HepG2 (cell line): Measurements from ENCODE around the gene DPYD. TPM values are rescaled to one million over a fixed set of nuclear protein-coding genes. Genes with fewer than 3 reads are reported as not detected.

Experiments used
- ATAC-seq: fragments of 200-7000 bp; cut with Tn5 transposase; 3 replicates; pipeline ENCODE4 v1.9.1; 2020; ENCODE audit warnings: mild to moderate bottlenecking, moderate library complexity
- BruUV-seq: library from RNA; stranded (reverse); fragments of 400-500 nt; replicated peaks from 2 replicates; lab custom pipeline; 2021; lab: Mats Ljungman, UMichigan
- CTCF ChIA-PET: fragments of 300-600 bp; formaldehyde crosslinking; extraction: SDS; loops from one replicate; lab custom pipeline; 2021; ENCODE audit warnings: low total read pairs, inconsistent platforms, low intra/inter-chr PET ratio; lab: Yijun Ruan, JAX
- POLR2A ChIA-PET: fragments of 350-600 bp; sonication (Branson Sonifier 250); formaldehyde crosslinking; loops from one replicate; lab custom pipeline; 2020; ENCODE audit warnings: antibody characterized with exemption, inconsistent platforms; lab: Yijun Ruan, JAX
- DNase-seq: peaks from one replicate; pipeline ENCODE4 v3.0.0-alpha.2; 2015; ENCODE audit warnings: low spot score
- FAIRE-seq: peaks from 3 replicates; lab custom pipeline; 2011; peaks lifted over from hg19 to GRCh38; lab: Jason Lieb, UNC
- H2AFZ ChIP-seq: one replicate; pipeline ENCODE4 v1.6.1; 2011; ENCODE audit warnings: low read length, inconsistent platforms
- H3K27ac ChIP-seq: fragments of 300-600 bp; 3 replicates; pipeline ENCODE4 v1.8.0; 2011; ENCODE audit warnings: mixed run types, mild to moderate bottlenecking, mixed read lengths, low read length, inconsistent platforms; ENCODE audit not compliant: insufficient read depth; ENCODE audit errors: extremely low read length
- H3K27me3 ChIP-seq, 2 experiments: fragments of 200-600 bp in 1 of 2; 2 replicates in 1 of 2; 3 replicates in 1 of 2; pipeline versions ENCODE4 v1.6.0 to v1.8.0; 2011; ENCODE audit warnings: low read length in 2 of 2, mild to moderate bottlenecking in 2 of 2, moderate library complexity in 2 of 2, inconsistent platforms in 1 of 2; ENCODE audit not compliant: insufficient read depth in 2 of 2, control insufficient read depth in 1 of 2
- H3K36me3 ChIP-seq, 2 experiments: fragments of 200-600 bp in 1 of 2; replicated peaks in 1 of 2; 2 replicates in 1 of 2; 3 replicates in 1 of 2; pipeline versions ENCODE4 v1.5.1 to v1.8.0; 2011; ENCODE audit warnings: low read length in 2 of 2, inconsistent platforms in 1 of 2; ENCODE audit not compliant: insufficient read depth in 2 of 2, control insufficient read depth in 1 of 2
- H3K4me1 ChIP-seq: 2 replicates; pipeline ENCODE4 v1.5.1; 2012; ENCODE audit warnings: low read length, inconsistent platforms; ENCODE audit not compliant: insufficient read depth
- H3K4me2 ChIP-seq: 2 replicates; pipeline ENCODE4 v1.6.0; 2011; ENCODE audit warnings: low read depth, low read length, inconsistent platforms
- H3K4me3 ChIP-seq, 3 experiments: fragments of 200-600 bp in 1 of 3; sonication (generic), shearing (Covaris generic) in 1 of 3; replicated peaks in 1 of 3; 2 replicates each; pipeline ENCODE4 v1.5.1; 2011 to 2016; ENCODE audit warnings: low read length in 3 of 3, inconsistent platforms in 2 of 3, low read depth in 2 of 3, mild to moderate bottlenecking in 2 of 3, control low read depth in 1 of 3, mixed read lengths in 1 of 3; ENCODE audit not compliant: insufficient read depth in 1 of 3
- H3K79me2 ChIP-seq: one replicate; pipeline ENCODE4 v1.6.1; 2011; ENCODE audit warnings: low read length, inconsistent platforms; ENCODE audit not compliant: insufficient read depth
- H3K9ac ChIP-seq: 2 replicates; pipeline ENCODE4 v1.6.0; 2011; ENCODE audit warnings: mild to moderate bottlenecking, low read depth, low read length, inconsistent platforms; ENCODE audit not compliant: insufficient read depth
- H3K9me3 ChIP-seq: 2 replicates; pipeline ENCODE4 v1.5.1; 2012; ENCODE audit warnings: mild to moderate bottlenecking, low read length
- H4K20me1 ChIP-seq: 2 replicates; pipeline ENCODE4 v1.6.0; 2011; ENCODE audit warnings: inconsistent platforms, mild to moderate bottlenecking, low read length, moderate library complexity; ENCODE audit not compliant: insufficient read depth
- BHLHE40 ChIP-seq: IDR thresholded peaks from 2 replicates; pipeline ENCODE4 v1.6.1; 2011; ENCODE audit warnings: low read length, improper control_type of control experiment
- CENPX ChIP-seq: sonication (generic); formaldehyde crosslinking; IDR thresholded peaks from 2 replicates; pipeline ENCODE4 v1.9.0; 2021; ENCODE audit warnings: mild to moderate bottlenecking, missing genetic modification reagents, moderate library complexity
- HIVEP1 ChIP-seq: sonication (generic); formaldehyde crosslinking; IDR thresholded peaks from 2 replicates; pipeline ENCODE4 v1.4.0; 2020; ENCODE audit warnings: mild to moderate bottlenecking, missing genetic modification reagents
- MYC ChIP-seq: sonication (generic); formaldehyde crosslinking; IDR thresholded peaks from 2 replicates; pipeline ENCODE4 v1.9.0; 2021; ENCODE audit warnings: missing genetic modification reagents, borderline replicate concordance
- NR2F6 ChIP-seq, 2 experiments: IDR thresholded peaks; 2 replicates each; pipeline ENCODE4 v1.6.1; 2016; ENCODE audit warnings: antibody characterized with exemption in 1 of 2, mild to moderate bottlenecking in 1 of 2
- PAX8 ChIP-seq: sonication (generic); formaldehyde crosslinking; IDR thresholded peaks from 2 replicates; pipeline ENCODE4 v1.8.0; 2022; ENCODE audit warnings: mild to moderate bottlenecking, missing genetic modification reagents, borderline replicate concordance
- PBX3 ChIP-seq: sonication (generic); formaldehyde crosslinking; IDR thresholded peaks from 2 replicates; pipeline ENCODE4 v1.8.1; 2023; ENCODE audit warnings: missing genetic modification reagents, inconsistent platforms, borderline replicate concordance
- RBAK ChIP-seq: sonication (generic); formaldehyde crosslinking; IDR thresholded peaks from 2 replicates; pipeline ENCODE4 v1.5.1; 2020; ENCODE audit warnings: mild to moderate bottlenecking, missing genetic modification reagents
- REXO4 ChIP-seq: sonication (generic); formaldehyde crosslinking; IDR thresholded peaks from 2 replicates; pipeline ENCODE4 v1.8.0; 2022; ENCODE audit warnings: missing genetic modification reagents, mild to moderate bottlenecking, borderline replicate concordance
- TGIF2 ChIP-seq: IDR thresholded peaks from 2 replicates; pipeline ENCODE4 v1.6.1; 2016; ENCODE audit warnings: control low read depth, missing compliant biosample characterization
- THAP7 ChIP-seq: sonication (generic); formaldehyde crosslinking; IDR thresholded peaks from 2 replicates; pipeline ENCODE4 v1.8.1; 2023; ENCODE audit warnings: mild to moderate bottlenecking, missing genetic modification reagents
- YEATS4 ChIP-seq: sonication (generic); formaldehyde crosslinking; IDR thresholded peaks from 2 replicates; pipeline ENCODE4 v1.4.0; 2020; ENCODE audit warnings: missing genetic modification reagents, borderline replicate concordance
- ZHX2 ChIP-seq, 2 experiments: sonication (generic) in 1 of 2; formaldehyde crosslinking in 1 of 2; IDR thresholded peaks; 2 replicates each; pipeline versions ENCODE4 v1.6.1 to v1.9.0; 2014 to 2022; ENCODE audit warnings: antibody characterized with exemption in 1 of 2, borderline replicate concordance in 1 of 2, inconsistent platforms in 1 of 2, low read depth in 1 of 2, missing genetic modification reagents in 1 of 2
- ZKSCAN1 ChIP-seq: fragments of 150-350 bp; IDR thresholded peaks from 2 replicates; pipeline ENCODE4 v1.6.1; 2014; ENCODE audit warnings: low read length
- ZNF251 ChIP-seq: sonication (generic); formaldehyde crosslinking; IDR thresholded peaks from 2 replicates; pipeline ENCODE4 v1.9.0; 2021; ENCODE audit warnings: mild to moderate bottlenecking, missing genetic modification reagents
- ZNF709 ChIP-seq: sonication (generic); formaldehyde crosslinking; IDR thresholded peaks from 2 replicates; pipeline ENCODE4 v1.5.0; 2020; ENCODE audit warnings: mild to moderate bottlenecking, missing genetic modification reagents
- in situ Hi-C: cut with HindIII; loops from 2 replicates; pipeline ENCODE4 v1.10.0; 2017; ENCODE audit warnings: low pct_unique_long_range_greater_than_20kb; ENCODE audit not compliant: extremely low pct_ligation_motif_present
- intact Hi-C: fragments of 100-400 bp; cut with micrococcal nuclease; formaldehyde crosslinking; loops from one replicate; pipeline ENCODE4 v1.10.0; 2022; ENCODE audit not compliant: unreplicated experiment
- polyA plus RNA-seq, 8 experiments: library from polyadenylated mRNA; depleted of rRNA in 3 of 8; stranded (reverse) in 7 of 8; unstranded in 1 of 8; fragments of >200 nt; fragmentation: Illumina TruSeq in 4 of 8; extraction: Trizol in 4 of 8; gene quantifications; 2 replicates each; pipeline versions ENCODE4 v1.2.1 to v1.2.3, GENCODE V29; 2011 to 2016; ENCODE audit warnings: low read depth in 4 of 8, missing spikeins in 1 of 8, mixed read lengths in 1 of 8; ENCODE audit not compliant: insufficient read depth in 1 of 8
- total RNA-seq, 5 experiments: library from RNA; depleted of rRNA; stranded (reverse); fragments of >200 nt; fragmentation: Illumina TruSeq; extraction: Trizol; gene quantifications; 2 replicates each; pipeline ENCODE4 v1.2.3, GENCODE V29; 2016; ENCODE audit warnings: low read depth in 1 of 5
- TF ChIP-seq, protein P1 (sequence below): sonication (generic); formaldehyde crosslinking; IDR thresholded peaks from 2 replicates; pipeline ENCODE4 v1.9.0; 2022; ENCODE audit warnings: low read depth, missing genetic modification reagents

DPYD gene
- total and polyA plus RNA-seq, 2 of the 13 experiments (the other 11 are each of a cell fraction or from before 2014, with no cell fraction given), result 1.3 to 3.4 TPM

DNA sequence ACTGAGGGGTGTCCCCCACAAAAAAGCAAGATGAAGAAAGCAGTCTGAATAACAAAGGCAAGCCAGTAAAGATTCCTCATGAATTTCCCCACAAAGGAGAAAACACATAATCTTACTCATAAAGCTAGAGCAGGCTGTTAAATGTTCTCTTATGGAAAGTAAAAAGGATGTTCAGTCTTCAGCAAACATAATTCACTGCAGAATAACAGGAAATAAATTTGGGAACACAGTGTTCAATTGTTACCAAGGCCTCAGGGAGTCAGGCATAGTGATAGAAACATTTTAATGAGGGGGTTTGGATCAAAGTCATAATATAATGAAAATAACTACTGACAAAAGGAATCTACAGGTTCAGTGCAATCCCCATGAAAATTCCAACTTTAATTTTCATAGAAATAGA, 297.6 kb downstream of the DPYD start:
- Histone ChIP-seq H3K9me3 (no peaks in the 10 kb centered on the region), H3K36me3 (no peaks in the 10 kb centered on the region), H3K4me3 (no peak overlapping the region), H3K9ac (no peak overlapping the region), H3K27ac (no peak overlapping the region), H4K20me1 (no peaks in the 10 kb centered on the region), H3K4me2 (no peak overlapping the region), H3K79me2 (no peaks in the 10 kb centered on the region), H3K27me3 (no peaks in the 10 kb centered on the region), H3K4me1 (no peaks in the 10 kb centered on the region), H2AFZ (no peak overlapping the region)
- no TSS peak for BruUV-seq
- ATAC-seq (no peak), DNase-seq (no peak), FAIRE-seq (no peak)
- intact Hi-C loops, result no loop called here
- in situ Hi-C loops, result no loop called here
- ChIA-PET POLR2A (no interaction called here), CTCF (no interaction called here)
- TF ChIP-seq CENPX (no peak), ZKSCAN1 (no peak), ZNF709 (CRISPR knock-in tag) (no peak), BHLHE40 (no peak), RBAK (no peak), HIVEP1 (CRISPR knock-in tag) (no peak), PAX8 (CRISPR knock-in tag) (no peak), ZNF251 (no peak), YEATS4 (CRISPR knock-in tag) (no peak), PBX3 (CRISPR knock-in tag) (no peak), TGIF2 (no peak), THAP7 (CRISPR knock-in tag) (no peak), MYC (CRISPR knock-in tag) (no peak), ZHX2 (IDR thresholded peaks at IDR 0.05; ENCODE audit: low read depth) (no peak), ZHX2 (CRISPR knock-in tag; IDR thresholded peaks at IDR 0.05; ENCODE audit: borderline replicate concordance) (no peak), NR2F6 (IDR thresholded peaks at IDR 0.05) (no peak), NR2F6 (CRISPR knock-in tag; IDR thresholded peaks at IDR 0.05) (no peak), REXO4 (CRISPR knock-in tag) (no peak)
- TF ChIP-seq, protein P1, sequence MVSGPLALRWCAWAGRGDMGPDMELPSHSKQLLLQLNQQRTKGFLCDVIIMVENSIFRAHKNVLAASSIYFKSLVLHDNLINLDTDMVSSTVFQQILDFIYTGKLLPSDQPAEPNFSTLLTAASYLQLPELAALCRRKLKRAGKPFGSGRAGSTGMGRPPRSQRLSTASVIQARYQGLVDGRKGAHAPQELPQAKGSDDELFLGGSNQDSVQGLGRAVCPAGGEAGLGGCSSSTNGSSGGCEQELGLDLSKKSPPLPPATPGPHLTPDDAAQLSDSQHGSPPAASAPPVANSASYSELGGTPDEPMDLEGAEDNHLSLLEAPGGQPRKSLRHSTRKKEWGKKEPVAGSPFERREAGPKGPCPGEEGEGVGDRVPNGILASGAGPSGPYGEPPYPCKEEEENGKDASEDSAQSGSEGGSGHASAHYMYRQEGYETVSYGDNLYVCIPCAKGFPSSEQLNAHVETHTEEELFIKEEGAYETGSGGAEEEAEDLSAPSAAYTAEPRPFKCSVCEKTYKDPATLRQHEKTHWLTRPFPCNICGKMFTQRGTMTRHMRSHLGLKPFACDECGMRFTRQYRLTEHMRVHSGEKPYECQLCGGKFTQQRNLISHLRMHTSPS, result no peak
